Measurements from ENCODE around the gene ATXN1.

The ATXN1 gene

DNA sequence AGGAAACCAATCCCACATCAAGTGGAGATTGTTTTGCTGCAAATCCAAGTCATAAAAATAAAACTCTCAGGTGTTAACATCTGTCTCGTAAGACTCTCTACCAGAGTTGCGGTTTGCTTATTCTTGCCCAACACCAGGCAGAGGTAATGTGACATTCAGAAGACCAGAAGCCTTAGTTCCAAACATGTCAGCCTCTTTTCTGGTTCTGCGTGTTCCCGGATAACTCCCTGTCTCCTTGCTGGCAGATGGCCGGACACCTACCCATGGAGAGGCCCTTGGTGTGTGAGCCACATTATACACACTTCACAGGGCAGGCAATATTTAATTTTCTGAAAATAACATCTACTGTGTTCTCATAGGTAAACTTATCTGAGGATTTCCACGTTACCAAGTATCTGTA is 449.5 kb downstream of the ATXN1 start:
- Histone ChIP-seq H3K4me3 (ENCODE audit: low read length, poor library complexity, severe bottlenecking) (no peak overlapping the region), H3K9me2 (replicated peaks; ENCODE audit: low read depth, low read length) (no peaks in the 10 kb centered on the region), H3K4me2 (ENCODE audit: low read depth, low read length, poor library complexity, severe bottlenecking) (no peak overlapping the region), H3K4me1 (ENCODE audit: insufficient read depth, low read length, poor library complexity, severe bottlenecking) (no peaks in the 10 kb centered on the region), H3K9me3 (ENCODE audit: insufficient read depth, low read depth, low read length) (no peaks in the 10 kb centered on the region), H4K20me1 (ENCODE audit: insufficient read depth, low read length, poor library complexity, severe bottlenecking) (no peaks in the 10 kb centered on the region), H3K9ac (ENCODE audit: low read depth, low read length, poor library complexity, severe bottlenecking) (no peak overlapping the region), H2AFZ (ENCODE audit: low read length) (no peak overlapping the region), H3K79me2 (ENCODE audit: insufficient read depth, low read length) (no peaks in the 10 kb centered on the region), H3K36me3 (ENCODE audit: insufficient read depth, low read length) (peaks cover 6% of the 10 kb centered on the region; the same call in 1 of the 2 replicates), H3K27me3 (ENCODE audit: insufficient read depth, low read length, poor library complexity, severe bottlenecking) (no peaks in the 10 kb centered on the region), H3F3A (ENCODE audit: low read depth) (no peaks in the 10 kb centered on the region)
- TF ChIP-seq, protein P1, sequence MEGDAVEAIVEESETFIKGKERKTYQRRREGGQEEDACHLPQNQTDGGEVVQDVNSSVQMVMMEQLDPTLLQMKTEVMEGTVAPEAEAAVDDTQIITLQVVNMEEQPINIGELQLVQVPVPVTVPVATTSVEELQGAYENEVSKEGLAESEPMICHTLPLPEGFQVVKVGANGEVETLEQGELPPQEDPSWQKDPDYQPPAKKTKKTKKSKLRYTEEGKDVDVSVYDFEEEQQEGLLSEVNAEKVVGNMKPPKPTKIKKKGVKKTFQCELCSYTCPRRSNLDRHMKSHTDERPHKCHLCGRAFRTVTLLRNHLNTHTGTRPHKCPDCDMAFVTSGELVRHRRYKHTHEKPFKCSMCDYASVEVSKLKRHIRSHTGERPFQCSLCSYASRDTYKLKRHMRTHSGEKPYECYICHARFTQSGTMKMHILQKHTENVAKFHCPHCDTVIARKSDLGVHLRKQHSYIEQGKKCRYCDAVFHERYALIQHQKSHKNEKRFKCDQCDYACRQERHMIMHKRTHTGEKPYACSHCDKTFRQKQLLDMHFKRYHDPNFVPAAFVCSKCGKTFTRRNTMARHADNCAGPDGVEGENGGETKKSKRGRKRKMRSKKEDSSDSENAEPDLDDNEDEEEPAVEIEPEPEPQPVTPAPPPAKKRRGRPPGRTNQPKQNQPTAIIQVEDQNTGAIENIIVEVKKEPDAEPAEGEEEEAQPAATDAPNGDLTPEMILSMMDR (conservative IDR thresholded peaks at IDR 0.05; ENCODE audit: low read length), result no peak
- TF ChIP-seq EZH2phosphoT487 (IDR thresholded peaks at IDR 0.05; ENCODE audit: borderline replicate concordance), result no peak

DNA sequence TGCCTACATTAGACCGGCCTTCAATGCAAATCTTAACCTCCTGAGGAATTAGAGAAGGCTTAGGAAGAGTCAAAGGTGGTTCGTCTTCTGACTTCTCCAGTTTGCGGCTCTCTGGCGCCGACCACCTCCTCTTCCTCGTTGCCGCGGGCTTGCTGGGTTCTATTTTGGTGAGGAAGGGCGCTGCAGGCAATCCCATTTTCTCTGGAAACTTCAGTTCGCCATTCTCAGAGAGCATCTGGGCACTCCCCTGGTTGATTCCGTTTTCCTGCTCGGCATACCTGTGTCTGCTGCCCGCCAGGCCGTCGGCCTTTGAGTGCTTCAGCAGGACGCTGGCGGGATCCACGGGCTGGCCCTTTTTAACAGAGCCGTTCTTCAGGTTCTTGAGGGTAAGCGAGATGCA is 454.9 kb downstream of the ATXN1 start:
- H3K4me2 ChIP-seq (ENCODE audit: low read depth, low read length, poor library complexity, severe bottlenecking), result no peak overlapping the region
- no peaks in the 10 kb centered on the region for H3K79me2 ChIP-seq (ENCODE audit: insufficient read depth, low read length)
- no peak overlapping the region for H2AFZ ChIP-seq (ENCODE audit: low read length)
- no peaks in the 10 kb centered on the region for H3K9me3 ChIP-seq (ENCODE audit: insufficient read depth, low read depth, low read length)
- no peaks in the 10 kb centered on the region for H3K27me3 ChIP-seq (ENCODE audit: insufficient read depth, low read length, poor library complexity, severe bottlenecking)
- H4K20me1 ChIP-seq (ENCODE audit: insufficient read depth, low read length, poor library complexity, severe bottlenecking), result no peaks in the 10 kb centered on the region
- no peak overlapping the region for H3K9ac ChIP-seq (ENCODE audit: low read depth, low read length, poor library complexity, severe bottlenecking)
- TF ChIP-seq, protein P1 (conservative IDR thresholded peaks at IDR 0.05; ENCODE audit: low read length), result no peak
- no peak for TF ChIP-seq EZH2phosphoT487 (IDR thresholded peaks at IDR 0.05; ENCODE audit: borderline replicate concordance)
- no peak overlapping the region for H3K4me3 ChIP-seq (ENCODE audit: low read length, poor library complexity, severe bottlenecking)
- no peaks in the 10 kb centered on the region for H3K9me2 ChIP-seq (replicated peaks; ENCODE audit: low read depth, low read length)
- H3K36me3 ChIP-seq (ENCODE audit: insufficient read depth, low read length), result peaks cover 22% of the 10 kb centered on the region; the same call in 1 of the 2 replicates
- H3K4me1 ChIP-seq (ENCODE audit: insufficient read depth, low read length, poor library complexity, severe bottlenecking), result no peaks in the 10 kb centered on the region
- no peaks in the 10 kb centered on the region for H3F3A ChIP-seq (ENCODE audit: low read depth)

DNA sequence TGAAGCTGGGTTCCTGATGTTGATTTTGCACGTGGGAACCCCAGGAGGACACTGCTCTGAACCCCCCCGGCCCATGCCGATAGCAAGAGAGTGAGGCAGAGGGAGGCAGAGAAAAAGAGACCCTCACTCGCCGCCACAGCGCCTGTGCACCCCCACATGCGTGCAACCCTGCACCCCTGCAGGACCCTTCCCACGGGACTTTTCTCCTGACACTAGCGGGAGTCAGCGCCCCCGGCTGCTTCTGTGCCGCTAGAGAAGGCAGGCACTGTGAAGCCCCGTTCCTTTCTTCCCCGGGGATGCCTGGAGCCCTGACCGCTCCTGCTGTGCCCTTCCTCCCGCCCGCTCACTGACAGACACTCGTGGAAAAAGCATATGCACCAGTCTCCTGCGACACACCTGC is 455.5 kb downstream of the ATXN1 start:
- Histone ChIP-seq H3F3A (ENCODE audit: low read depth) (no peaks in the 10 kb centered on the region), H3K4me2 (ENCODE audit: low read depth, low read length, poor library complexity, severe bottlenecking) (no peak overlapping the region), H3K79me2 (ENCODE audit: insufficient read depth, low read length) (no peaks in the 10 kb centered on the region), H3K9me3 (ENCODE audit: insufficient read depth, low read depth, low read length) (no peaks in the 10 kb centered on the region), H3K9me2 (replicated peaks; ENCODE audit: low read depth, low read length) (no peaks in the 10 kb centered on the region), H2AFZ (ENCODE audit: low read length) (no peak overlapping the region), H3K36me3 (ENCODE audit: insufficient read depth, low read length) (peaks cover 22% of the 10 kb centered on the region; the same call in 1 of the 2 replicates), H3K4me1 (ENCODE audit: insufficient read depth, low read length, poor library complexity, severe bottlenecking) (no peaks in the 10 kb centered on the region), H3K4me3 (ENCODE audit: low read length, poor library complexity, severe bottlenecking) (no peak overlapping the region), H4K20me1 (ENCODE audit: insufficient read depth, low read length, poor library complexity, severe bottlenecking) (no peaks in the 10 kb centered on the region), H3K9ac (ENCODE audit: low read depth, low read length, poor library complexity, severe bottlenecking) (no peak overlapping the region), H3K27me3 (ENCODE audit: insufficient read depth, low read length, poor library complexity, severe bottlenecking) (no peaks in the 10 kb centered on the region)
- TF ChIP-seq EZH2phosphoT487 (IDR thresholded peaks at IDR 0.05; ENCODE audit: borderline replicate concordance), result no peak
- TF ChIP-seq, protein P1 (conservative IDR thresholded peaks at IDR 0.05; ENCODE audit: low read length), result no peak

All from Loucy (cell line).